RWPE2 (cell line): ENCODE measurements around the gene MAGEA10.

Source experiments
- ATAC-seq: fragments of 200-7000 bp; cut with Tn5 transposase; 3 replicates; pipeline ENCODE4 v1.9.1; 2021; ENCODE audit warnings: low read depth
- DNase-seq: peaks from one replicate; pipeline ENCODE4 v3.0.0-alpha.2; 2020; ENCODE audit warnings: low spot score
- H3K27ac ChIP-seq: fragments of 450-650 bp; 2 replicates; pipeline ENCODE4 v1.5.1; 2017; ENCODE audit warnings: mild to moderate bottlenecking; ENCODE audit not compliant: poor library complexity, severe bottlenecking
- H3K27me3 ChIP-seq: fragments of 250-450 bp; sonication (Bioruptor Pico); 2 replicates; pipeline ENCODE4 v1.5.1; 2021; ENCODE audit warnings: mild to moderate bottlenecking, moderate library complexity; ENCODE audit not compliant: insufficient read depth, poor library complexity, severe bottlenecking
- H3K36me3 ChIP-seq: fragments of 250-450 bp; sonication (Bioruptor Pico); 2 replicates; pipeline ENCODE4 v1.5.1; 2020; ENCODE audit warnings: low read depth, mild to moderate bottlenecking, moderate library complexity
- H3K4me1 ChIP-seq: fragments of 250-450 bp; sonication (Bioruptor Pico); 2 replicates; pipeline ENCODE4 v1.5.1; 2021; ENCODE audit warnings: mild to moderate bottlenecking, moderate library complexity; ENCODE audit not compliant: insufficient read depth, poor library complexity, severe bottlenecking
- H3K4me3 ChIP-seq: fragments of 250-450 bp; sonication (Bioruptor Pico); 2 replicates; pipeline ENCODE4 v1.5.1; 2021; ENCODE audit warnings: mild to moderate bottlenecking, moderate library complexity; ENCODE audit not compliant: severe bottlenecking
- H3K9me3 ChIP-seq: fragments of 250-450 bp; sonication (Bioruptor Pico); 2 replicates; pipeline ENCODE4 v1.5.1; 2021; ENCODE audit warnings: mild to moderate bottlenecking, moderate library complexity; ENCODE audit not compliant: severe bottlenecking
- TF ChIP-seq, protein P1 (sequence below): fragments of 450-650 bp; IDR thresholded peaks from one replicate; pipeline ENCODE4 v1.5.1; 2017; ENCODE audit warnings: mild to moderate bottlenecking, moderate library complexity; ENCODE audit not compliant: poor library complexity, severe bottlenecking

Gene MAGEA10

GRCh38 chrX:152117305-152117704, 21.1 kb downstream of the MAGEA10 start:
- TF ChIP-seq, protein P1, sequence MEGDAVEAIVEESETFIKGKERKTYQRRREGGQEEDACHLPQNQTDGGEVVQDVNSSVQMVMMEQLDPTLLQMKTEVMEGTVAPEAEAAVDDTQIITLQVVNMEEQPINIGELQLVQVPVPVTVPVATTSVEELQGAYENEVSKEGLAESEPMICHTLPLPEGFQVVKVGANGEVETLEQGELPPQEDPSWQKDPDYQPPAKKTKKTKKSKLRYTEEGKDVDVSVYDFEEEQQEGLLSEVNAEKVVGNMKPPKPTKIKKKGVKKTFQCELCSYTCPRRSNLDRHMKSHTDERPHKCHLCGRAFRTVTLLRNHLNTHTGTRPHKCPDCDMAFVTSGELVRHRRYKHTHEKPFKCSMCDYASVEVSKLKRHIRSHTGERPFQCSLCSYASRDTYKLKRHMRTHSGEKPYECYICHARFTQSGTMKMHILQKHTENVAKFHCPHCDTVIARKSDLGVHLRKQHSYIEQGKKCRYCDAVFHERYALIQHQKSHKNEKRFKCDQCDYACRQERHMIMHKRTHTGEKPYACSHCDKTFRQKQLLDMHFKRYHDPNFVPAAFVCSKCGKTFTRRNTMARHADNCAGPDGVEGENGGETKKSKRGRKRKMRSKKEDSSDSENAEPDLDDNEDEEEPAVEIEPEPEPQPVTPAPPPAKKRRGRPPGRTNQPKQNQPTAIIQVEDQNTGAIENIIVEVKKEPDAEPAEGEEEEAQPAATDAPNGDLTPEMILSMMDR: no peak
- Histone ChIP-seq H3K27ac (no peak overlapping the region), H3K9me3 (no peaks in the 10 kb centered on the region), H3K36me3 (no peaks in the 10 kb centered on the region), H3K27me3 (no peaks in the 10 kb centered on the region), H3K4me1 (no peaks in the 10 kb centered on the region), H3K4me3 (no peak overlapping the region)
- DNase-seq: no peak
- ATAC-seq: no peak

DNA sequence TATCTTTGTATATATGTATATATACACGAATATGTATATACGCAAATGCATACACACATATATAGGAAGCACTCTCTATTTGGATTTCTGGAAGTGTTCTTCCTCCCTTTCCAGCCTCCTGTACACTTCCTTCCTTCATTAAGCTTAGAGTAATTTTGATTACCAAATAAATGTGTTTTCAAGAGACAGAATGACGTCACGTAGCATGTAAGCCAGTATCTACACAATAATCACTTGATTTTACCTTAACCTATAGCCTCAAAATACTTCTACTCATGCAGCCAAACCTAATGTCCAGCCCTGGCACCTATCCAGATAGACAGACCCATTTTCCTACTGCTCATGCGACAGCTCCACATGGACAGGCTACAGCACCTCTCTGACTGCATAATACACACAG, 29.9 kb downstream of the MAGEA10 start:
- H3K27ac ChIP-seq: no peak overlapping the region
- H3K4me3 ChIP-seq: no peak overlapping the region
- DNase-seq (no peak), ATAC-seq (no peak)
- no peaks in the 10 kb centered on the region for H3K9me3 ChIP-seq
- H3K27me3 ChIP-seq: no peaks in the 10 kb centered on the region
- TF ChIP-seq, protein P1: no peak
- no peaks in the 10 kb centered on the region for H3K36me3 ChIP-seq
- no peaks in the 10 kb centered on the region for H3K4me1 ChIP-seq

DNA sequence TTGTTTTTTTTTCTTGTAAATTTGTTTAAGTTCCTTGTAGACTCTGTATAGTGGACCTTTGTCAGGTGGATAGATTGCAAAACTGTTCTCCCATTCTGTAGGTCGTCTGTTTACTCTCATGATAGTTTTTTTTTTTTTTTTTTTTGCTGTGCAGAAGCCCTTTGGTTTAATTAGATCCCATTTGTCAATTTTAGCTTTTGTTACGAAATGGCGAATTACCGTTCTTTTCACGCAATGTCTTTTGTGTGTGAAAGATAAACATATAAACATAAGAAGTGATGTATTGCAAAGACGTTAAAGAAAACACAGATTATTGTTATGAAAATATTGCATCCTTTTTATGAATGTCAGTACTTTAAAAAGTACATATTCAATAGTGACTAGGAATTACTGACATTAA, 34.5 kb downstream of the MAGEA10 start:
- H3K9me3 ChIP-seq: no peaks in the 10 kb centered on the region
- no peak for ATAC-seq
- H3K4me1 ChIP-seq: no peaks in the 10 kb centered on the region
- no peaks in the 10 kb centered on the region for H3K36me3 ChIP-seq
- H3K27me3 ChIP-seq: no peaks in the 10 kb centered on the region
- no peak overlapping the region for H3K4me3 ChIP-seq
- TF ChIP-seq, protein P1: no peak
- no peak for DNase-seq
- H3K27ac ChIP-seq: no peak overlapping the region

GRCh38 chrX:152086141-152086540, 52.2 kb downstream of the MAGEA10 start:
- Histone ChIP-seq H3K9me3 (no peaks in the 10 kb centered on the region), H3K27ac (no peak overlapping the region), H3K36me3 (no peaks in the 10 kb centered on the region), H3K4me3 (no peak overlapping the region), H3K27me3 (no peaks in the 10 kb centered on the region), H3K4me1 (no peaks in the 10 kb centered on the region)
- no peak for DNase-seq
- no peak for ATAC-seq
- TF ChIP-seq, protein P1: no peak
